ENCODE results near the gene STK38.

The STK38 gene

GRCh38 chr6:36516988-36517387 lies 30.3 kb downstream of the STK38 start:
- no peak for TF ChIP-seq POLR2AphosphoS5 (IDR thresholded peaks at IDR 0.05; ENCODE audit: low read depth, low read length)
- TF ChIP-seq TAF1 (IDR thresholded peaks at IDR 0.05; ENCODE audit: borderline replicate concordance, insufficient read depth, low read length), result no peak
- no peak for TF ChIP-seq REST (IDR thresholded peaks at IDR 0.05; ENCODE audit: insufficient read depth in 1 of 2, low read depth in 2 of 2, low read length in 2 of 2)
- no peak for TF ChIP-seq FOXP2 (optimal IDR thresholded peaks at IDR 0.05; ENCODE audit: borderline replicate concordance, extremely low read depth, extremely low read length, insufficient read depth)
- TF ChIP-seq SIN3A (IDR thresholded peaks at IDR 0.05; ENCODE audit: borderline replicate concordance, insufficient read depth, low read length), result no peak

GRCh38 chr6:36516559-36516958 lies 30.7 kb downstream of the STK38 start:
- TF ChIP-seq POLR2AphosphoS5 (IDR thresholded peaks at IDR 0.05; ENCODE audit: low read depth, low read length) (no peak), SIN3A (IDR thresholded peaks at IDR 0.05; ENCODE audit: borderline replicate concordance, insufficient read depth, low read length) (no peak), REST (IDR thresholded peaks at IDR 0.05; ENCODE audit: insufficient read depth in 1 of 2, low read depth in 2 of 2, low read length in 2 of 2) (no peak), FOXP2 (optimal IDR thresholded peaks at IDR 0.05; ENCODE audit: borderline replicate concordance, extremely low read depth, extremely low read length, insufficient read depth) (no peak), TAF1 (IDR thresholded peaks at IDR 0.05; ENCODE audit: borderline replicate concordance, insufficient read depth, low read length) (no peak)

GRCh38 chr6:36515844-36516243 lies 31.4 kb downstream of the STK38 start:
- TF ChIP-seq POLR2AphosphoS5 (IDR thresholded peaks at IDR 0.05; ENCODE audit: low read depth, low read length), result no peak
- TF ChIP-seq TAF1 (IDR thresholded peaks at IDR 0.05; ENCODE audit: borderline replicate concordance, insufficient read depth, low read length), result no peak
- no peak for TF ChIP-seq REST (IDR thresholded peaks at IDR 0.05; ENCODE audit: insufficient read depth in 1 of 2, low read depth in 2 of 2, low read length in 2 of 2)
- no peak for TF ChIP-seq SIN3A (IDR thresholded peaks at IDR 0.05; ENCODE audit: borderline replicate concordance, insufficient read depth, low read length)
- no peak for TF ChIP-seq FOXP2 (optimal IDR thresholded peaks at IDR 0.05; ENCODE audit: borderline replicate concordance, extremely low read depth, extremely low read length, insufficient read depth)

GRCh38 chr6:36514554-36515456 lies 32.5 kb downstream of the STK38 start:
- TF ChIP-seq TAF1 (IDR thresholded peaks at IDR 0.05; ENCODE audit: borderline replicate concordance, insufficient read depth, low read length) (no peak), REST (IDR thresholded peaks at IDR 0.05; ENCODE audit: insufficient read depth in 1 of 2, low read depth in 2 of 2, low read length in 2 of 2) (no peak), SIN3A (IDR thresholded peaks at IDR 0.05; ENCODE audit: borderline replicate concordance, insufficient read depth, low read length) (no peak), POLR2AphosphoS5 (IDR thresholded peaks at IDR 0.05; ENCODE audit: low read depth, low read length) (no peak), FOXP2 (optimal IDR thresholded peaks at IDR 0.05; ENCODE audit: borderline replicate concordance, extremely low read depth, extremely low read length, insufficient read depth) (no peak)
